ENCODE results near the gene KRTAP4-3. TPM values are rescaled to one million over a fixed set of nuclear protein-coding genes. Genes with fewer than 3 reads are reported as not detected.
"Not testable (repeated sequence)": the region's sequence is repeated elsewhere in the genome, so short reads cannot be mapped to it uniquely, and the experiment has no call there.

KRTAP4-3 gene
- total RNA-seq, 1 donor from 2014 or later: not detected

GRCh38 chr17:41123292-41123990, 44.6 kb downstream of the KRTAP4-3 start:
- DNase-seq (ENCODE audit: missing footprints); ATAC-seq; intact Hi-C loops (cut with DNase I): not testable (repeated sequence)

DNA sequence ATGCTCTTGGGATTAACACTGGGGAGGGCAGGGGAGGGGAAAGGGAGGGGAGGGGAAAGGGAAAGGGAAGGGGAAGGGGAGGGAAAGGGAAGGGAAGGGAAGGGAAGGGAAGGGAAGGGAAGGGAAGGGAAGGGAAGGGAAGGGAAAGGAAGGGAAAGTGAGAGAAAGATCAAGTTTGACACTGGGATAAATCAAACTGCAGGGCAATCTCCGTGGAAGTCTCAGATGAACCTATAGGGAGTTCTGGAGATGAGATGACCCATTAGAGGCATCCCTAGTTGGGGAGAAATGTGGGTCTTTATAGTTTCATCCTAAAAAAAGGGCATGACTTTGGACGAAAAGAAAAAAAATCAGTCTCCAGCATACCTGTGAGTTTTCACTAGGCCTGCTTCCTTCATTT, 46.3 kb downstream of the KRTAP4-3 start:
- ATAC-seq (no peak), DNase-seq (ENCODE audit: missing footprints) (no peak)
- intact Hi-C loops (cut with DNase I): no loop called here

- intact Hi-C loops (cut with DNase I); DNase-seq (ENCODE audit: missing footprints); ATAC-seq: not testable (repeated sequence)
Observed at GRCh38 chr17:41119696-41120690, 48.0 kb downstream of the KRTAP4-3 start.

DNA sequence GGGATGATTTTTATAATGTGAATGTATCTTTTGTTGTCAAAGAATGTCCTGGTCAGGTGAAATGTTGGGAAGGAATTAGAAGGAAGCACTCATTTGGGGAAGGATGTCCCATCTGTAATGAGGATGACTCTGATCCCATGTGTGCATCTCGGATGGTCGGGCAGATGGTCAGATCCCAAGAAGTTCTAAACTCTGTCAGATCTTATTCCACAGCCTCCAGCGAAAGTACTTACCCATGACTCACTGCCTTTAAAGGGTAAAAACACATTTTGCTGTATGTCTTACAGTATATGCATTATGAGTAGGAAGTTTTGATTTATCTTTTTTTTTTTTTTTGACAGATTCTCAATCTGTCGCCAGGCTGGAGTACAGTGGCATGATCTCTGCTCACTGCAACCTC, 49.3 kb downstream of the KRTAP4-3 start:
- ATAC-seq: no peak
- intact Hi-C loops (cut with DNase I): no loop called here
- DNase-seq (ENCODE audit: missing footprints): no peak

- intact Hi-C loops (cut with DNase I); DNase-seq (ENCODE audit: missing footprints): not testable (repeated sequence)
Observed at GRCh38 chr17:41117846-41118386, 50.1 kb downstream of the KRTAP4-3 start, which contains the start of gene KRTAP4-11. Gene KRTAP4-11 (minus strand): TSS chr17:41118373. CDS start chr17:41118315, 58 bp downstream.

More at GRCh38 chr17:41117846-41118386, 50.1 kb downstream of the KRTAP4-3 start, which contains the start of gene KRTAP4-11:
- ATAC-seq: not testable (repeated sequence)

Other genes with a start within 250 kb of the KRTAP4-3 start
- 0.16 TPM for gene KRT23, start 230.6 kb downstream of the KRTAP4-3 start, total RNA-seq
- gene KRT39, start 201.3 kb downstream of the KRTAP4-3 start, total RNA-seq: not detected
- gene KRT40, start 183.9 kb downstream of the KRTAP4-3 start, total RNA-seq: not detected
- gene KRTAP3-3, start 174.1 kb downstream of the KRTAP4-3 start, total RNA-seq: not detected
- gene KRTAP3-2, start 168.3 kb downstream of the KRTAP4-3 start, total RNA-seq: not detected
- not detected for gene KRTAP3-1, start 159.1 kb downstream of the KRTAP4-3 start, total RNA-seq
- not detected for gene KRTAP1-5, start 141.0 kb downstream of the KRTAP4-3 start, total RNA-seq
- gene KRTAP1-4, start 138.0 kb downstream of the KRTAP4-3 start, total RNA-seq: not detected
- gene KRTAP1-3, start 133.3 kb downstream of the KRTAP4-3 start, total RNA-seq: not detected
- gene KRTAP1-1, start 126.8 kb downstream of the KRTAP4-3 start, total RNA-seq: not detected
- gene KRTAP2-1, start 120.9 kb downstream of the KRTAP4-3 start, total RNA-seq: not detected
- gene KRTAP2-2, start 113.0 kb downstream of the KRTAP4-3 start, total RNA-seq: not detected
- gene KRTAP2-3, start 108.1 kb downstream of the KRTAP4-3 start, total RNA-seq: not detected
- not detected for gene KRTAP2-4, start 102.3 kb downstream of the KRTAP4-3 start, total RNA-seq
- gene KRTAP4-7, start 84.1 kb downstream of the KRTAP4-3 start, total RNA-seq: not detected
- gene KRTAP4-8, start 70.1 kb downstream of the KRTAP4-3 start, total RNA-seq: not detected
- gene KRTAP4-16, start 66.0 kb downstream of the KRTAP4-3 start, total RNA-seq: not detected
- not detected for gene KRTAP4-9, start 62.8 kb downstream of the KRTAP4-3 start, total RNA-seq
- gene KRTAP4-11, start 49.8 kb downstream of the KRTAP4-3 start, total RNA-seq: not detected
- not detected for gene KRTAP4-12, start 44.0 kb downstream of the KRTAP4-3 start, total RNA-seq
- not detected for gene KRTAP4-6, start 27.7 kb downstream of the KRTAP4-3 start, total RNA-seq
- gene KRTAP4-5, start 18.4 kb downstream of the KRTAP4-3 start, total RNA-seq: not detected
- gene KRTAP4-4, start 7.5 kb downstream of the KRTAP4-3 start, total RNA-seq: not detected
- gene KRTAP4-2, start 10.0 kb upstream of the KRTAP4-3 start, total RNA-seq: not detected
- gene KRTAP4-1, start 16.7 kb upstream of the KRTAP4-3 start, total RNA-seq: not detected
- gene KRTAP9-1, start 21.7 kb upstream of the KRTAP4-3 start, total RNA-seq: not detected
- not detected for gene KRTAP9-2, start 58.4 kb upstream of the KRTAP4-3 start, total RNA-seq
- gene KRTAP9-3, start 64.2 kb upstream of the KRTAP4-3 start, total RNA-seq: not detected
- not detected for gene KRTAP9-8, start 69.8 kb upstream of the KRTAP4-3 start, total RNA-seq
- not detected for gene KRTAP9-4, start 81.5 kb upstream of the KRTAP4-3 start, total RNA-seq
- gene KRTAP9-9, start 87.2 kb upstream of the KRTAP4-3 start, total RNA-seq: not detected
- not detected for gene KRTAP9-6, start 97.2 kb upstream of the KRTAP4-3 start, total RNA-seq
- gene KRTAP9-7, start 107.5 kb upstream of the KRTAP4-3 start, total RNA-seq: not detected
- gene KRTAP29-1, start 134.6 kb upstream of the KRTAP4-3 start, total RNA-seq: not detected
- gene KRTAP16-1, start 141.1 kb upstream of the KRTAP4-3 start, total RNA-seq: not detected
- gene KRTAP17-1, start 147.5 kb upstream of the KRTAP4-3 start, total RNA-seq: not detected
- not detected for gene KRT33A, start 182.6 kb upstream of the KRTAP4-3 start, total RNA-seq
- not detected for gene KRT33B, start 201.6 kb upstream of the KRTAP4-3 start, total RNA-seq
- not detected for gene KRT34, start 214.1 kb upstream of the KRTAP4-3 start, total RNA-seq
- gene KRT31, start 229.4 kb upstream of the KRTAP4-3 start, total RNA-seq: not detected